ENCODE measurements around the gene SEC22A.

Gene SEC22A

DNA sequence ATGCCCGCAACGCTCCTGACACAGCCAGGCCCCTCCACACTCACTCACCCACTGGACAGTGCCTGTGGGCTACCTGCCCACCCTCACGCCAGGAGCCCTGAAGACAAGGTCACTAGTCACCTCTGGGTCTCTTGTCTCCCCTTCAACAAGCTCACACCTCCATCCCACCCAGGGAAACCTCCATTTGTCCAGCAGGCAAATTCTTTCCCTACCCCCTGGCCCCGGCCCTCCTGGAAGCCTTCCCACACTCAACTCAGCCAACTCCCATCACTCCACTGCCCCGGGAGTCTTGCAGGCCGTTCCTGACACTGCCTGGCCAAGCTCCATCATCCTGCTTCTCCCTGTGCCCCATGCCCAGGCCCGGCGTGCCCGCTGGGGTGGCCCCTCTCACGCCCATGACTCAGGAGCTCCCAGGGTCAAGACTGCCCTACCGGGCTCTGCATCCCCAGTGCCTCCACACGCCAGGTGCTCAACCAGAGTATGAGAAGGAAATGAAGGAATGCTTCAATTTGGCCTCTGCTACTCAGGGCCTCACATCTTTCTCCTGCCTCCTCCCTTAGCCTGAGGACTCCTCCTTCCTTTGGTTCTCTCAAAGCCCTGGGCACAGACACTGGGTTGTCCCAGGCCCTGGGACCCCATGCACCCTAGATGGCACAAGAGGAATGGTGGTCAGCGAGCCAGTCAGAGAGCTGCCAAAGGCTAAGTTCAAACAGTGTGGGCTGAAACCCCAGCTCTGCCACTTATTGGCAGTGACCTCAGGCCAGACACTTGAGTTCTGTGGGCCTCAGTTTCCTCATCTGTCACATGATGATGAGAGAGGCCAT, 88.6 kb downstream of the SEC22A start:
- no peak for DNase-seq

DNA sequence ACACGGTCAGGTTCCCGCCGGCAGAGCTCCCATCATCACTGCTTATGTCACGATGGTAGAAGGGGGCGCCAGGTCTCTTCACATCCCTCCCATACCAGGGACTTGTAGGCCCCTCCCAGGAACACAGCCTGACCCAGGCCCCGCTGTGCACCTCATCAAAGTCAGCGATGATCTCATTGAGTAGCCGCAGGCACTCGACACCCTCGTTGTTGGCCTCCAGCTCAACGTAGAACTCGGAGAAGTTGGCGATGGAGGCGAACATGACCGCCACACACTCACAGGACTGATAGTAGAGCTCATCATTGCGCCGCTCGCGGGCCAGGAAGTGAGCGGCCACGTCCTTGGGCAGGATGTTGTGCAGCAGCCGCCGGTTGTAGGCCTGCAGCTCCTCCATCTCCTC, 89.2 kb downstream of the SEC22A start:
- DNase-seq: no peak

DNA sequence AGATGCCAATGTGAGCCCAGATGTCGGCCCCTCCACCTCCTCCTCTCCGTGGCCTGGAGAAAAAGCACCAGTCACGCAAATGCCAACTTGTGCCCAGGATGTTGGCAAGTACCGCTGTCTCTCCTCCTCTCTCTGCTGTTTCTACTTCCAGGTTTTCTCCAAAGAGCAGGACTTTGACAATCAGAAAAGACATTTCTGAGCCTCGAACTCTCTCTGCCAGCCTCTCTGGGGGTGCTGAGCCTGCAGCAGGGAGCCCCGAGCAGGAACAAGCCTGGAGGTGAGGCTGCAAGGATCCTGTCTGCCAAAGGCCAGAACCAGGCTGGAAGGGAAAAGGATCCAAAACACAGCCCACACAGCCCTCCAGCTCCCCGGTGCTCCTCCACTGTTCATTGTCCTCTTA, 89.7 kb downstream of the SEC22A start:
- DNase-seq: no peak

DNA sequence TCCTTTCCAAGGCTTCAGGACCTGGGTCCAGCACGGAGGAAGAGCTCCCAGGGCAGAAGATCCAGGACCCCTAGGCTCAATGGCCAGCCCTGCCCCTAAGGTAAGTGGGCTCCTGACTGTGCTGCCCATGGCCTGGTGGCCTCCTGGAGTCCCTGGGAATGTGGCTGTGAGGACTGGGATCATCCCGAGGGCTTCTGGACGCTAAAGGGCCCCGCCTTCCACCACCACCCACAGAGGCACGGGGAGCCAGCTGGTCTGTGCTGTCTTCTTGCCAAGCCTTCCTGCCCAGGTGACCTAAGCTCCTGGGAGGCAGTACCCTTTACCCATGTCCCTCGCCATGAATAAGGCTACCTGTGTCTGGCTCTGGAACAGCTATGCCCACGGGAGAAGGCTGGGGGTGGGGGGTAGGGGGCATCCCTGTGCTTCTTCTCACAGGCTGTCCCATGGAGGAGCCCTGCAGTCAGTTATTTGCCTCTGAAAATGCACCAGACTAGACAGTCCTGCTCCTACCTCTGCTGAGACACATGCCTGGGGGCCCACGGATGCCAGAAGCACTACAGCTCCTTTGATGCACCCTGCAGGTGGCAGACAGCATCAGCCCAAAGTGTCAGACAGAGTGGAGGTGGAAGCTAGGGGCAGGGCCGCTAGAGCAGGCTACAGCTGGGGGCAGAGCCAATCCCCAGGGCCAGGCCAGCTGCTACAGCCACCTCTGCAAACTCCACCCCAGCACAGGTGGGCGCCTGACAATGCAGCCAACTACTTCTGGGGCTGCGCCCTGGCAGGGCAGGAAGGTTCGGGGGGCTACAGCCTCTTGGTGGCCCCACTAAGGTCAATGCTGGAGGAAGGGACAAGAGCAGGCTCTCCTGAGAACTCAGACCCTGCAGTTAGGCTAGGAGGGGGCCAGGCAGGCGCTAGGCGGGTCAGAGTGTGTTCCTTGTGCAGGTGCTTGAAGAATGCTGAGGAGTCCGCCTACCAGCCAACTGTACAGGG, 90.9 kb downstream of the SEC22A start:
- DNase-seq: peak; percentile 65

DNA sequence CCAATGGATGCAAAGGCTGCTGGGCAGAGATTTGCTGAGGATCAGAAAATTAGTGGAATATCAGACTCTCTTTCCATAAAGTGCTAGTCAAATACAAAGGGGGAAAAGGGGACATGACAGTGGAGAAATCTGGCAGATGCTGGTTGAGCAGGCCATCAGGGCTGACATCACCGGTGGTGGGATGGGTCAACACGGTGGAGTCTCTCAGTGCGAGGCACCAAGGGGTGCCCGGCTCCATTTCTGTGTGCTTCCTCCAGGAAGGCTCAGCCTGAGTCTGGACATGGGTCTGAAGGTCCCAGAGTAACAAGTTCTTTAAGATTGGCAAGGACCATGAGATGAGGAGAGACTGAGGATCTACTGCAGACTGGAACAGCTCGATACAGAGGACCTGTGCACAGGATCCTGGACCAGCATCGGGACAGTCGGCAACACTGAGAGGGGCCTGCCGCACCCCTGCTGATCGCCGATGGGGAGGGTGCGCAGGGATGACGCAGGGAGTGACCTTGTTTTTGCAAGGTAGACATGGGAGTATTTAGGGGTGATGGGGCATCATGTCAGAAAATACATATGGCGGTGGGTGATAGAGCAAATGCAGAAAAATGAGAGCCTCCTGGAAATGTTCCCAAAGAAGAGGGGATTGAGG, 92.7 kb downstream of the SEC22A start:
- DNase-seq: no peak

DNA sequence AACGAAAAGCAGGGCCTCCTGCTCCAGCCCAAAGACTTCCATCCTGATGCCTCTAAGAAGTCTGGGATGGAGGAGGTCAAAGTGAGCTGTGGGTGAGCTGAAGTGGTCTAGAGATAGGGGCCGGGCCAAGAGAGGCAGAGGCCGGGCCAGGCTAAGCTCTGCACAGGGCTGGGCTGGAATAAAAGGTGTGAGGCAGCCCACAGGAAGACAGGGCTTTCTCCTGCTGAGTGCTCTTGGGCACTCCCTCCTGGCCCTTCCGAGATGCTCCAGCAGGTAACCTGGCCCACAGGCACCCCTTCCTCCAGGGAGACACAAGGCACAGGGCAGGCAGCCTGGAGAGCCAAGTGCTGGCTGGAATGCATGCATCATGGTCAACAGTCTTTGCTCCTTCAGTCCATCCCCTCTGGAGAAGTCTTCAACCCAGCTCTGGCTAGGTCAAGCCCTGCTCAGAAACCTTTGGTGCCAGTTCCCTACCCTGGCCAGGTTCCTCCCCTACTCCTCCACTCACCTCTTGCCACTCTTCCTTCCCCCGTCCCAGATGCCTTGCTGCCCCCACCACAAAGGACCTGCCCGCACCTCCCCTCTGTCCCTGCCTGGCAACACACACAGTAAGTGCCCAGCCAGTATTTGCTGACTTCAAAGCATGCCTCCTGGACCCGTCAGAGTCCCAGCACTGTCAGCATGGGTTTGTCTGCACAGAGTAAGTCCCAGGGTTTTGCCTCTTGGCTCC, 93.6 kb downstream of the SEC22A start:
- no peak for DNase-seq

DNA sequence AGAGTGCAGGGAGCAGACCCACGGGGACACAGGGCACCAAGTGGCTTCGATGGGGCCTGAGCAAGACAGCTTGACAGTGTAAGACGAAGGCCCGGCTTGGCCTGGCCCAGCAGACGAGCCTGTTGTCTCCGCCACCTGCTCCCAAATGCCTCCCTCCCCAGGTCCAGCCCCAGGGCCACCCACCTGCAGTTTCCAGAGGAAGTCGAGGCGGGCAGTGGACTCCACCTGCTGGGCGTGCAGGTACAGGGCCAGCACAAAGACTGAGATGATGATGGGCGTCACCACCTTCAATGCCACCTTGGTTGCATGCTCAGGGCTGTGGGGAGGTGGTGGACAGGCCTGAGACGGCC, 94.1 kb downstream of the SEC22A start:
- DNase-seq: no peak

DNA sequence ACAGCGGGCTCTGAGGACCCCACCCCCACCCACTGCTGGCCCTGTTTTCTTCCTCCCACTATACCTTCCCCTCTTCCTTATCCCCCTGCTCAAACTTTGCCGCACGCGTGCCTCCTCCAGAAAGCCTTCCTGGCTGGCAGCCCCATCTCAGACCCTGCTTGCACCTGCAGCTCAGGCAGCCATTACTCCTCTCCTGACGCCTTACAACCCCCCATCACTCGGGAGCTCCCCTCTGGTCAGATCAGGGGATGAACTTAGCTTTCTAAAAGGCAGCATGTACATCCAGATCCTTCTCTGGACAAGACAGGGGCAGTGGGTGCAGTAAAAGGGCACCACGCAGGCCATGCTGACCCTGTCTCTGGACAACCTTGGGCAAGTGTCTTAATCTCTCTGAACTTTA, 94.5 kb downstream of the SEC22A start:
- no peak for DNase-seq

DNA sequence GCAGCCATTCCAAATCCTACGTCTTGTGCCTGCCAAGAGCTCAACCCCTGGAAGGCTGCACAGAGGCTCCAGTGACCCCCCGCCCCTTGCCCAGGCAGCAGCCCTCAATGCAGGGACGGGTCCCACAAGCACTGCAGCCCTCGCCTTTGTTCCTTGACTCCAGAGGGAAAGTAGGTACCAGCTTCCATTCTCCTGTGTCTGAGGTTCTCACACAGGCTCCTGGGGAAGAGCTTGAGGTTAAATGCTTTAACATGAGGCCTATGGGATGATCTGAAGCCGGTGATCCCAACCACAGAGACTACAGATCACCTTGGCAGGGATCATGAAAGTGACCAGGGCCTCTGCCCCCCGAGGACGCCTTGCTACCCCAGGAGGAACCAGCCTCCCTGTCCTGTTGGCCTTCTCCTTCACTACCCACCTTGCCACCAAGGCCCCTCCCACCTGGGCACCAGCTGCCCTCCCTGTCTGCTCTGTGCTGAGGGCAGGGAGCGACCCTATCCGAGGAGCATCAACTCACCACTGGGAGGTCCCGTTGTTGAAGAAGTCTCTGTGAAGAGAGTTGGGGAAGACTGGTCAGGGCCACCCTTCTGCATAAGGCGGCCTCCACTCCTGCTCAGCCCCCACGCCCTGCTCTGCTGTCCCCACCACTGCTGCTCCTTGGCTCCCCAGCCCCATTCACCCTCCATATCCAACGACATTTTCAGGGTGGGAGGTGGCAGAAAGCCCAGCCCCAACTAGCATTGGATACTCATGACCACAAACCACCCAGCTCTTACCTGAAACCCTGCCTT, 95.3 kb downstream of the SEC22A start:
- no peak for DNase-seq

DNA sequence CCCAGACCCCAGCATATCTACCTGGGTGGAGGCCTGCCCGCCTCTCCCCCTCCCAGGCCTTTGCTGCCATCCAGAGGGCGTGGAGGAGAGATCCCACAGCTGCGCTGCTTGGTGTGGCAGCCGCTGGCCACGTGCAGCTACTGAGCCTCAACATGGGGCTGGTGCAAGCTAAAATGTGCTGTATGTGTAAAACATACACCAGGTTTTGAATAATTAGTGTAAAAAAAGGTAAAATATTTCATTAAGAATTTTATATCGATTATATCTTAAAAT, 95.8 kb downstream of the SEC22A start:
- peak; percentile 3 for DNase-seq

DNA sequence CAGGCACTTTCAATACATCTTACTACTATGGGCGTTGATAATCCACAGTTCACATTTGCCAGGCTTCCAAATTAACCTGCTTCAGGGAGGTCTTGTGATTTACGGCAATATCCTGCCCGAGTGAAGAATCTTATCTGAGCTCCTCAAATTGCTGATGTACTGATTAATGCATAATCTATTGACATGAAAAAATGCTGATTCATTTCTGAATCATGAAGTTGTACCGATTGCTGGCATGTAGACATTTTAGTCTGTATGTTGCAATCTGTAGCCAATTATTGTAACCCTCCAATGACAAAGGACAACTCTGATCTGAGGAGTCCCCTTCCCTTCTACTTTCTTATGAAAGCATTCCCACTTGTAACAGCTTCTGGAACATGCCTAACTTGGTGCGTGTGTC, 97.2 kb downstream of the SEC22A start:
- no peak for DNase-seq

DNA sequence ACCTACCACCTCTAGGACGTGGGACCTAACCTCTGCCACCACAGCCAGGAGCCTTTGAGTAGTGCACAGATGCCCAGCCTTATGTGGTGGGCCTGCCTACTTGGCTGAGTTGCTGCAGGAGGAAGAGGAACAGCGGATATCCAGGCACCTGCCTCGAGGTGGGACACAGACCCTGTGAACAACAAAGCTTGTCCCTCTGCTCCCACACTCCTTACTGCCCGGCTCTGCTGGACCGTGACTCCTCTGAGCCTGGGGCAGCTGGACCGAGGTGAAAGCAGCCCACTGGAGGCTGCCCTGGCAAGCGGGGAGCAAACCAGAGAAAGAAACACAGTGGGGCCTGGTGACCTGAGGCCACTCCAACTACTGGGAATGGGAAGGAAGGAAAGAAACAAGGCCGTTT, 97.8 kb downstream of the SEC22A start:
- no peak for DNase-seq

DNA sequence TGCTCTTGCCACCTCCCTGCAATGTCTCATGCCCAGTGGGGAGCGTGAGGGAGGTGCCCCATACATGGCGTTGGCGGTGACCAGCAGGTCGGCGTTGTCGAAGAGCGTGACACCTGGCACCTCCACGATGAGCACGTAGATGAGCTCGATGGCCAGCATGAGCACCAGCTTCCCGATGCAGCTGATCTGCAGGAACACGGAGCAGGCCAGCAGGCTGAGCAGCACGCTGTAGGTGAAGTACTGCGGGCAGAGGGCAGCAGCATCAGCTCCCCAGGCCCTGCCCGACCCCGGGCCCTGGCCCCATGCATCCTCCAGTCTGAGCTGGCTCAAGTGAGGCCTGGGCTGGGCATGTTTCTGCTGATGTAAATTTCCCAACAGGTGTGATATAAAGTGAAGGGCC, 98.3 kb downstream of the SEC22A start:
- no peak for DNase-seq

DNA sequence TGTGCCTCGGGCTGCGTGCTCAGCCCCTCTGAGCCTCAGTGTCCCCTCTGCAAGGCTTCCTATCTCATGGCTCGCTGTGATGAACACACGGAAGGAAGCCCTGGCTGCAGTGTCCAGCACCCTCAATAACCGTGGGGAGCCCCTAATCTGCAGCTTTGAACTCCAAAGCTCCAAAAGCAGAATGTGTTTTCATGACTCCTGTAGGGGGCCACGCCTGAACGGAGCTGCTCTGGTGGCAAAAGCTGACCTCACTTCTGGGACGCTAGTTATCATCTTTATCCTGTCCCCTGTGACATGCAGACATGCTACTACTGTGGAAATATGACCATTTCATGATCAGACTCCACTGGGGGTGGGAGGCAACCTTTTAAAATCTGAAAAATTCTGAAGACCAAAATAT, 98.8 kb downstream of the SEC22A start:
- no peak for DNase-seq

DNA sequence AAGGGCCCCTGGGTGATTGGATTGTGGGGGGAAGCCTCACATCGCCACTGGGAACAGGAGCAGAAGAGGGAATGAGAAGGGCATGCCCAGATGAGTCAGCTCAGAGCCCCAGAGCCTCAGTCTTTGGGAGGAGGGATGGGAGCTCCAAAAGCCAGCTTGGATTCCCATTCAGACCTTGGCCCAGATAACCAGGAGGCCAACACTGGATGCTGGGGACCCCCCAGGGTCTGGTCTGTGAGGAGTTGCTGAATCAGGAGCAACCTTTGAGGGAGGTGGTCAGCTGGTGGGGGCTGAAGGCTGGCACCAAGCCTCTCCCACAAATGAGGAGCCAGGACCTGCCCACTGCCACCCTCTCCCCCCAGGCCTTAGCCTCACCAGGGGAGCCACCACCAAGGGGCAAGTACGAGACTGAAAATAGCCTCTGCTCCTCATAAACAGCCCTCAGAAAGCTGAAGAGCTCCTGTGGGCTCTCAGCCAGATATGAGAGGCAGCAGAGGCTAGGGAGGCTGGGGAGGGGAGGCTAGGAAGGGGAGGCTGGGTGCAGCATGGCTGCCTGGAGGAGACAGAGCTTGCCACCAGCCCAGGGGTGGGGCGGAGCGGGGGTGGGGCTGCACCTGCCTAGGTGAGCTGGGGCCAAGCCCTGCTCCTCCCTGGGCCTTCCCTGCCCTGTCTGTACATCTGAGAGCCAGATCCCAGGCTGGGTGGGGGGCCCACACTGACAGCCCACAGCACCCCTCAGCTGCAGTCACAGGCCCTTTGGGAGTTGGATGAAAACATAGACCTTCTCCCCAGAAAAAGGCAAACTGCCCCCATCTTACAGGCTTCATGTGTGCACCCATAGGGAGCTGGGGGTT, 99.8 kb downstream of the SEC22A start:
- DNase-seq: no peak

DNA sequence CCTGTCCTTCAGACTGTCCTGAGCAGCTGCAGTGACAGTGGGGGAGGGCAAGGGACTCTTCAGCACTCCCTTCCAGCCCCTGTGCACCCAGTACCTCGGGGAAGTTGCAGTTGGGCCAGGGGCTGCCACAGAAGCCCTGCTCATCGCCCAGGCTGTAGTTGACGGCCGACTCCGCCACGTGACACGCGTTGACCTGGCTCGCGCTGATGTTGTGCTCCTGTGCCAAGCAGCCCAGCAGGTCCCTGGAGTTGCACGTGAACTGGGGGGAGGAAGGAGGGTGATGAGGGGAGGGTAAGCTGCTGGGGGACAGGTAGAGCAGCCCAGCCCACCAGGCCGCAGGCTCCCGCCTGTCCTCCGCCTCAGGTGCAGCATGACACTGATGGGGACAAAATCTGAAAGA, 101.2 kb downstream of the SEC22A start:
- DNase-seq: no peak

DNA sequence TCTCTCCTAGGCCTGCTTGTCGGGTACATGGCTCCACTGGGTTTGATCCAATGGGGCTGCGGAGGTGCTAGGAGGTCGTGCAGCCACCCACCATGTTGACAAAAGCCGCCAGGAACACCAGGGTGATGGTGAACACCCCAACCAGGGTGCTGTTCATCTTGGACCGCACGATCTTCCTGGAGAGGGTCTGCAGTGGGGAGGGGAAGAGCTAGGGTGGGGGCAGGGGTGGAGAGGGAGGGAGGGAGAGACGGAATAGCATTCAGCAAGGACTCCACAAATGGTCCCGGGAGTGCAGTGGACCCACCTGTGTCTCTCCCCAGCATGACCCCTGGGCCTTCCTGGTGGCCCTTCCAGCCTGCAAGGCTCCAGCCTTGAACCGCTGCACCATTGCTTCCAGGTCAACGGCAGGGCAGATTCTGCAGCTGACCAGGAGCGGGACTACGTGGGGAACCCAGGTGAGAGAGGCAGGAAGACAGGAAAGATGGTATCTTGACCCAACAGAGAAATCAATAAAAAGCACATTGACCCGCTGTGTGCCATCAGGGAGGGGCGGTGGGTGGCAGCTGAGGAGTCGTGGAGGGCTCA, 102.3 kb downstream of the SEC22A start:
- no peak for DNase-seq

DNA sequence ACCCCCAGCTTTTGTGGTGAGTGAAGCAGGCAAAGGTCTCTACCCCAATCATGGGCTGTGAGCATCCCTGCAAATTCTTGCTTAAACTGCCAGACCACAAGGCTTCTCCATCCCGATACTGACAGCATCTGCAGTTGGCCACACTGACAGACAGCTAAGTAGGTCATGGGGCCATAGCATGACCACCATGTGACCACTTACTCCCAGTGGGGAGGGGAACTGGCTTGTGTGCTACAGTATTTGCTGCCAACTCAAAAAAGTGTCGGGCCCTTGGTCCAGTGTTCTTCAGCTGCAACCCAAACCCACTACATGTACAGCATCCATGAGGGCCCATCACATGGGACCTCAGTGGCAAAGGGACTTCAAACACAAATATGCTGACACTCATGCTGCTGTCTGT, 103.4 kb downstream of the SEC22A start:
- DNase-seq: no peak

DNA sequence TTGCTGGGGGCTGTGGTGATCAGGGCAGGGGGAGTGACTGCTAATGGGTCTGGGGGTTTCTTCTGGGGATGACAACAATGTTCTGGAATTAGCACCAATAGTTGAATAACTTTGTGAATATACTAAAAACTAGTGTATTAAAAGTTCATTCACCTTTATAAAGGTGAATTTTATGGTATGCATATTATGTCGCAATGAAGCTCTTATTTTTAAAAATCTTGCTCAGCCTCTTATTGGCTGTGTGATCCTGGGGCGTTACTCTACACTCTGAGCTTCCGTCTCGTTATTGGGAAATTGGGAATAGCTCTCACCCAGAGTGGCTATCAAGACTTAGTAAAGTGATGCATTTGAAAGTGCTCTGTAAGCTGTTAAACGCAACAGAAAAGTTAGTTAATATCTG, 105.3 kb downstream of the SEC22A start:
- no peak for DNase-seq

DNA sequence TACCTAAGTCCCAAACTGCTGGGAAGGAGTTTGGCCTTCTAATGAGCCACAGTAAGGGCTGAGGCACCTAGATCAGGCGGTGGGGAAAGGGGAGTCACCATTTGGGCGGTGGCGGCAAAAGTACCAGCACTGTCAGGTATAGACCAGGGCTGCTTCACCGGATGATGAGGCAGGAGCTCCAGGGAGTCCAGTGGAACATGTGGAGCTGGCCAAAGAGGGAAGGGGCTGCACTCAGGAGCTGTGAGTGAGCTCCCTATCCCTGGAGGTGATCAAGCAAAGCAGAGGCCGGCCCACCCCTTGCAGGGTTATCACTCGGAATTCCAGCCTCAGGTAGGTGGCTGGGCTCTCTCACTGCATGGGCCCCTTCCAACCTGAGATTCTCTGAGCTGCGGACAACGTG, 108.4 kb downstream of the SEC22A start:
- no peak for DNase-seq

DNA sequence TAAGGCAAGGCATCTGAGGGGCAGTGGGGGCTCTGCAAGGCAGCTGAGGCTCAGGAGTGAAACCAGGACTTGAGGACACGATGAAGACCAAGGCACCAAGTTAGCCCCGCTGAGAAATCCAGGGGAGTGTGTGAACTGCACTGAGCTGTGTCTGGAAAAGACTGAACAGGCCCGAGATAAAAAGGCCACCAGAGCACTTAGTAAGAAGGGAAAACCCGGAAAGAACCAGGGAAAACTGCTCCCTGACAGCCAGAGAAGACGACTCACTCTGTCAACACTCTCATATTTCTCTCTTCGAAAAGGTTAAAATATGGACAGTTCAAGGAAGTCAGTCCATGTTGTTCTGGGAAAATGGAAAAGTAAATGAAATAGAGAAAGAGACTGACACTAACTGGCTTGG, 109.0 kb downstream of the SEC22A start:
- DNase-seq: no peak
